Tibial nerve (tissue), 4 donors: ENCODE measurements around the gene RXYLT1.

Experiments
- CTCF ChIP-seq, 5 experiments: fragments of 200-600 bp in 3 of 5; fragments of 450-650 bp in 2 of 5; sonication (generic) in 3 of 5; IDR thresholded peaks; one replicate each; pipeline ENCODE4 v1.5.1; 2016 to 2019; ENCODE audit warnings: antibody characterized with exemption in 5 of 5, mild to moderate bottlenecking in 3 of 5, moderate library complexity in 2 of 5
- EP300 ChIP-seq, 2 donors: sonication (generic); formaldehyde crosslinking; IDR thresholded peaks; one replicate each; pipeline ENCODE4 v1.6.1; 2017; ENCODE audit warnings: antibody characterized with exemption in 2 of 2, mild to moderate bottlenecking in 1 of 2
- POLR2A ChIP-seq, 2 donors: fragments of 450-650 bp; IDR thresholded peaks; one replicate each; pipeline ENCODE4 v1.6.1; 2017; ENCODE audit warnings: antibody characterized with exemption in 2 of 2, mild to moderate bottlenecking in 2 of 2, moderate library complexity in 2 of 2

GRCh38 chr12:63853978-63854377 is 74.3 kb downstream of the RXYLT1 start:
- TF ChIP-seq CTCF (IDR thresholded peaks at IDR 0.05) (no peak), POLR2A (IDR thresholded peaks at IDR 0.05) (no peak), EP300 (IDR thresholded peaks at IDR 0.05) (no peak)
